ENCODE measurements around the gene DPH2.

The DPH2 gene

GRCh38 chr1:43999455-43999854 is 29.6 kb downstream of the DPH2 start:
- Histone ChIP-seq H3K9me3 (replicated peaks in 1 of 11) (no peaks in the 10 kb centered on the region), H4K20me1 (peaks cover 0 to 14% (median 0%) of the 10 kb centered on the region in 11 experiments; a peak in 5 of 22 replicates), H3K4me1 (peaks cover 8 to 37% (median 34%) of the 10 kb centered on the region in 10 experiments), H3K9ac (no peak overlapping the region), H3K4me3 (no peak overlapping the region), H3K4me2 (peak overlapping the region in 8 of 11 experiments; percentile 14 to 49 (median 30); a peak in 12 of 22 replicates), H3K36me3 (no peaks in the 10 kb centered on the region), H3K27ac (no peak overlapping the region), H3K27me3 (no peaks in the 10 kb centered on the region)
- no peak for TF ChIP-seq Cebpa-rat (IDR thresholded peaks at IDR 0.05)

- H3K36me3 ChIP-seq = no peaks in the 10 kb centered on the region
- H3K4me2 ChIP-seq = no peak overlapping the region
- H3K9me3 ChIP-seq (replicated peaks in 1 of 11) = no peaks in the 10 kb centered on the region
- no peaks in the 10 kb centered on the region for H3K27me3 ChIP-seq
- no peak overlapping the region for H3K4me3 ChIP-seq
- no peak overlapping the region for H3K27ac ChIP-seq
- peaks cover 0 to 11% (median 0%) of the 10 kb centered on the region in 11 experiments; a peak in 5 of 22 replicates for H4K20me1 ChIP-seq
- H3K4me1 ChIP-seq = peaks cover under 1 to 36% (median 26%) of the 10 kb centered on the region in 10 experiments
- no peak for TF ChIP-seq Cebpa-rat (IDR thresholded peaks at IDR 0.05)
- no peak overlapping the region for H3K9ac ChIP-seq
These were observed 30.4 kb downstream of the DPH2 start for GRCh38 chr1:44000122-44000665.

GRCh38 chr1:44002165-44002564 is 32.4 kb downstream of the DPH2 start:
- H3K27me3 ChIP-seq = no peaks in the 10 kb centered on the region
- H3K9ac ChIP-seq = no peak overlapping the region
- no peak for TF ChIP-seq Cebpa-rat (IDR thresholded peaks at IDR 0.05)
- peaks cover 0 to 7% (median 0%) of the 10 kb centered on the region in 11 experiments; a peak in 3 of 22 replicates for H4K20me1 ChIP-seq
- no peak overlapping the region for H3K4me3 ChIP-seq
- H3K4me2 ChIP-seq = no peak overlapping the region
- no peaks in the 10 kb centered on the region for H3K36me3 ChIP-seq
- peaks cover 0 to 20% (median 10%) of the 10 kb centered on the region in 10 experiments; a peak in 17 of 20 replicates for H3K4me1 ChIP-seq
- H3K9me3 ChIP-seq (replicated peaks in 1 of 11) = no peaks in the 10 kb centered on the region
- no peak overlapping the region for H3K27ac ChIP-seq

- no peaks in the 10 kb centered on the region for H3K9me3 ChIP-seq (replicated peaks in 1 of 11)
- TF ChIP-seq Cebpa-rat (IDR thresholded peaks at IDR 0.05) = no peak
- H3K4me2 ChIP-seq = no peak overlapping the region
- no peak overlapping the region for H3K9ac ChIP-seq
- no peaks in the 10 kb centered on the region for H3K36me3 ChIP-seq
- peaks cover 0 to 5% (median 0%) of the 10 kb centered on the region in 11 experiments; a peak in 3 of 22 replicates for H4K20me1 ChIP-seq
- H3K27me3 ChIP-seq = no peaks in the 10 kb centered on the region
- no peak overlapping the region for H3K27ac ChIP-seq
- no peak overlapping the region for H3K4me3 ChIP-seq
- H3K4me1 ChIP-seq = peaks cover 0 to 20% (median 10%) of the 10 kb centered on the region in 10 experiments; a peak in 17 of 20 replicates
These were observed 32.9 kb downstream of the DPH2 start for GRCh38 chr1:44002606-44003157.

GRCh38 chr1:44008259-44008658 is 38.4 kb downstream of the DPH2 start:
- Histone ChIP-seq H3K27ac (no peak overlapping the region), H3K4me2 (no peak overlapping the region), H3K27me3 (no peaks in the 10 kb centered on the region), H3K4me3 (no peak overlapping the region), H4K20me1 (peaks cover 0 to 12% (median 0%) of the 10 kb centered on the region in 11 experiments; a peak in 2 of 22 replicates), H3K9me3 (replicated peaks in 1 of 11) (no peaks in the 10 kb centered on the region), H3K36me3 (no peaks in the 10 kb centered on the region), H3K9ac (no peak overlapping the region), H3K4me1 (peaks cover 3 to 32% (median 23%) of the 10 kb centered on the region in 10 experiments; a peak in 15 of 20 replicates)
- TF ChIP-seq Cebpa-rat (IDR thresholded peaks at IDR 0.05) = no peak

GRCh38 chr1:44010935-44011471 is 41.2 kb downstream of the DPH2 start:
- Histone ChIP-seq H3K9ac (0 out of 22 replicates have a peak overlapping the region, but pooled peaks of 1 of the 11 experiments have one; percentile 19), H4K20me1 (peaks cover 0 to 20% (median 0%) of the 10 kb centered on the region in 11 experiments; a peak in 3 of 22 replicates), H3K4me1 (peaks cover 3 to 35% (median 30%) of the 10 kb centered on the region in 10 experiments; a peak in 16 of 20 replicates), H3K9me3 (replicated peaks in 1 of 11) (no peaks in the 10 kb centered on the region), H3K4me2 (peak overlapping the region in 8 of 11 experiments; percentile 37 to 63 (median 46); a peak in 12 of 22 replicates), H3K27ac (no peak overlapping the region; a peak in 1 of 22 replicates), H3K36me3 (no peaks in the 10 kb centered on the region), H3K4me3 (no peak overlapping the region), H3K27me3 (no peaks in the 10 kb centered on the region)
- no peak for TF ChIP-seq Cebpa-rat (IDR thresholded peaks at IDR 0.05)

- Histone ChIP-seq H3K4me3 (no peak overlapping the region), H3K4me2 (peak overlapping the region in 9 of 11 experiments; percentile 21 to 63 (median 45); a peak in 16 of 22 replicates), H3K36me3 (no peaks in the 10 kb centered on the region), H3K27me3 (no peaks in the 10 kb centered on the region), H3K9me3 (replicated peaks in 1 of 11) (no peaks in the 10 kb centered on the region), H3K27ac (no peak overlapping the region), H4K20me1 (peaks cover 0 to 20% (median 0%) of the 10 kb centered on the region in 11 experiments; a peak in 3 of 22 replicates), H3K9ac (no peak overlapping the region), H3K4me1 (peaks cover 3 to 35% (median 30%) of the 10 kb centered on the region in 10 experiments; a peak in 16 of 20 replicates)
- TF ChIP-seq Cebpa-rat (IDR thresholded peaks at IDR 0.05) = no peak
These were observed 42.6 kb downstream of the DPH2 start for GRCh38 chr1:44012404-44012803.

- H3K4me1 ChIP-seq = peaks cover 3 to 35% (median 30%) of the 10 kb centered on the region in 10 experiments; a peak in 16 of 20 replicates
- no peak overlapping the region for H3K4me3 ChIP-seq
- H3K9me3 ChIP-seq (replicated peaks in 1 of 11) = no peaks in the 10 kb centered on the region
- H4K20me1 ChIP-seq = peaks cover 0 to 20% (median 0%) of the 10 kb centered on the region in 11 experiments; a peak in 3 of 22 replicates
- H3K27ac ChIP-seq = no peak overlapping the region
- no peak for TF ChIP-seq Cebpa-rat (IDR thresholded peaks at IDR 0.05)
- peak overlapping the region in 9 of 11 experiments; percentile 21 to 63 (median 45); a peak in 13 of 22 replicates for H3K4me2 ChIP-seq
- H3K9ac ChIP-seq = 0 out of 22 replicates have a peak overlapping the region, but pooled peaks of 1 of the 11 experiments have one; percentile 2
- H3K27me3 ChIP-seq = no peaks in the 10 kb centered on the region
- no peaks in the 10 kb centered on the region for H3K36me3 ChIP-seq
These were observed 43.3 kb downstream of the DPH2 start for GRCh38 chr1:44012941-44013609.

All from BLaER1 treated with 17β-estradiol and CSF1 and Interleukin-3, amounts not matched to agents 10 nM and 100 nM (cell line).